SU-DHL-6 (cell line): ENCODE results near the gene SYDE2.

ENCODE experiments used
- H2AFZ ChIP-seq: fragments of 200-600 bp; sonication (generic); 2 replicates; pipeline ENCODE4 v1.6.1; 2014; ENCODE audit warnings: low read depth, mild to moderate bottlenecking, moderate library complexity, mixed read lengths, antibody characterized with exemption, low read length; ENCODE audit not compliant: severe bottlenecking
- H3F3A ChIP-seq: fragments of 200-600 bp; shearing (Covaris generic); 2 replicates; pipeline ENCODE4 v1.6.0; 2016; ENCODE audit warnings: antibody characterized with exemption, mild to moderate bottlenecking; ENCODE audit not compliant: insufficient read depth
- H3K27ac ChIP-seq: fragments of 200-600 bp; sonication (generic); 2 replicates; pipeline ENCODE4 v1.5.1; 2016; ENCODE audit warnings: low read depth, mild to moderate bottlenecking, low read length, moderate library complexity, mixed read lengths
- H3K27me3 ChIP-seq: fragments of 200-600 bp; sonication (generic), shearing (Covaris generic); 2 replicates; pipeline ENCODE4 v1.6.0; 2014; ENCODE audit warnings: mild to moderate bottlenecking, low read length
- H3K36me3 ChIP-seq: fragments of 200-600 bp; sonication (generic); 2 replicates; pipeline ENCODE4 v1.6.1; 2014; ENCODE audit warnings: mild to moderate bottlenecking, low read length, mixed read lengths
- H3K4me2 ChIP-seq: fragments of 300-600, 200-600 bp; shearing (Covaris generic), sonication (generic); 2 replicates; pipeline ENCODE4 v1.6.0; 2014; ENCODE audit warnings: low read length, low read depth, mild to moderate bottlenecking; ENCODE audit not compliant: poor library complexity, severe bottlenecking
- H3K4me3 ChIP-seq: fragments of 200-600 bp; sonication (generic); 2 replicates; pipeline ENCODE4 v1.5.1; 2014; ENCODE audit warnings: antibody characterized with exemption, low read length, mild to moderate bottlenecking, mixed read lengths; ENCODE audit not compliant: insufficient read depth, poor library complexity, severe bottlenecking
- H3K79me2 ChIP-seq: fragments of 200-600 bp; sonication (generic); 2 replicates; pipeline ENCODE4 v1.6.1; 2014; ENCODE audit warnings: mild to moderate bottlenecking, low read length, moderate library complexity; ENCODE audit not compliant: insufficient read depth
- H3K9ac ChIP-seq: fragments of 200-600 bp; sonication (generic); 2 replicates; pipeline ENCODE4 v1.7.0; 2014; ENCODE audit warnings: mild to moderate bottlenecking, low read length
- H3K9me2 ChIP-seq: fragments of 200-600 bp; sonication (generic); replicated peaks from 2 replicates; pipeline ENCODE4 v1.6.1; 2014; ENCODE audit warnings: low read length; ENCODE audit not compliant: insufficient read depth
- H3K9me3 ChIP-seq: fragments of 200-600 bp; sonication (generic); 2 replicates; pipeline ENCODE4 v1.6.1; 2014; ENCODE audit warnings: low read length, mixed read lengths; ENCODE audit not compliant: insufficient read depth
- H4K20me1 ChIP-seq: fragments of 200-600 bp; sonication (generic); 2 replicates; pipeline ENCODE4 v1.6.1; 2014; ENCODE audit warnings: low read depth, mild to moderate bottlenecking, antibody characterized with exemption, low read length, moderate library complexity, mixed read lengths
- EZH2phosphoT487 ChIP-seq: fragments of 200-600 bp; sonication (generic), shearing (Covaris generic); conservative IDR thresholded peaks from 2 replicates; pipeline ENCODE4 v1.6.1; 2018; ENCODE audit warnings: mild to moderate bottlenecking, antibody characterized with exemption, low read length, moderate library complexity, mixed read lengths
- TF ChIP-seq, protein P1 (sequence below): fragments of 200-600 bp; sonication (generic); IDR thresholded peaks from one replicate; pipeline ENCODE4 v1.5.1; 2017; ENCODE audit warnings: antibody characterized with exemption, mild to moderate bottlenecking, low read length, moderate library complexity; ENCODE audit not compliant: insufficient read depth, poor library complexity, severe bottlenecking

SYDE2 gene

GRCh38 chr1:85134583-85135391 lies 66.0 kb downstream of the SYDE2 start:
- H3K4me3 ChIP-seq: no peak overlapping the region
- TF ChIP-seq EZH2phosphoT487: no peak
- no peak overlapping the region for H3K9ac ChIP-seq
- H3K4me2 ChIP-seq: no peak overlapping the region
- H2AFZ ChIP-seq: no peak overlapping the region
- H3K9me2 ChIP-seq: no peaks in the 10 kb centered on the region
- H4K20me1 ChIP-seq: no peaks in the 10 kb centered on the region
- H3K27ac ChIP-seq: no peak overlapping the region
- H3F3A ChIP-seq: no peaks in the 10 kb centered on the region
- H3K79me2 ChIP-seq: no peaks in the 10 kb centered on the region
- H3K9me3 ChIP-seq: no peaks in the 10 kb centered on the region
- H3K27me3 ChIP-seq: no peaks in the 10 kb centered on the region
- H3K36me3 ChIP-seq: no peaks in the 10 kb centered on the region

DNA sequence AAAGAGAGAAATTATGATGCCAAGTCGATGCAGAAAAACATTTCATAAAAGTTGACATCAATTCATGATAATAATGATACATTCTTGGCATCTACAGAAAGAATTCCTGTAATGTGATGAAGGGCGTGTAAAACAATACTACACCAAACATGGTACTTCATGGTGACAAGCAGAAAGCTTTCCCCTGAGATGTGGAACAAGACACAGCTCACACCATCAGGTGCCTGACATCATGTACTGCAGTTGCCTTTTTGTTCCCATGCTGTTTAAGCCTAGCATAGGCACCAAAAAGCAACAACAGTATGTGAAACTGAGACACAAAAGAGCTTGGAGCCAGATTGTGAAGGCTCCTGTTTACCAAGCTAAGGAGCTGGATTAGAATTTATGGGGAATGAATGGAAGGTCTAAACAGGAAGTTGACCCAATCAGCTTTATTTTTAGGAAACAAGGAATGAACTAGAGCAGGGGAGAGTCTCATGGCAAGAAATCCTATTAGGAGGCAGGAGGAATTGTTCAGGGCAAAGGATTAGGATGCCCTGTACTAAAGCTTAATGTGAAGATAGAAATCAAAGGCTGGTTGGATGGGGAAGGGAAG lies 67.2 kb downstream of the SYDE2 start:
- Histone ChIP-seq H2AFZ (no peak overlapping the region), H3K36me3 (no peaks in the 10 kb centered on the region), H3F3A (no peaks in the 10 kb centered on the region), H3K9me2 (no peaks in the 10 kb centered on the region), H3K79me2 (no peaks in the 10 kb centered on the region), H3K27me3 (no peaks in the 10 kb centered on the region), H3K9me3 (no peaks in the 10 kb centered on the region), H3K4me3 (no peak overlapping the region), H3K9ac (no peak overlapping the region), H3K27ac (no peak overlapping the region), H3K4me2 (no peak overlapping the region), H4K20me1 (no peaks in the 10 kb centered on the region)
- TF ChIP-seq, protein P1, sequence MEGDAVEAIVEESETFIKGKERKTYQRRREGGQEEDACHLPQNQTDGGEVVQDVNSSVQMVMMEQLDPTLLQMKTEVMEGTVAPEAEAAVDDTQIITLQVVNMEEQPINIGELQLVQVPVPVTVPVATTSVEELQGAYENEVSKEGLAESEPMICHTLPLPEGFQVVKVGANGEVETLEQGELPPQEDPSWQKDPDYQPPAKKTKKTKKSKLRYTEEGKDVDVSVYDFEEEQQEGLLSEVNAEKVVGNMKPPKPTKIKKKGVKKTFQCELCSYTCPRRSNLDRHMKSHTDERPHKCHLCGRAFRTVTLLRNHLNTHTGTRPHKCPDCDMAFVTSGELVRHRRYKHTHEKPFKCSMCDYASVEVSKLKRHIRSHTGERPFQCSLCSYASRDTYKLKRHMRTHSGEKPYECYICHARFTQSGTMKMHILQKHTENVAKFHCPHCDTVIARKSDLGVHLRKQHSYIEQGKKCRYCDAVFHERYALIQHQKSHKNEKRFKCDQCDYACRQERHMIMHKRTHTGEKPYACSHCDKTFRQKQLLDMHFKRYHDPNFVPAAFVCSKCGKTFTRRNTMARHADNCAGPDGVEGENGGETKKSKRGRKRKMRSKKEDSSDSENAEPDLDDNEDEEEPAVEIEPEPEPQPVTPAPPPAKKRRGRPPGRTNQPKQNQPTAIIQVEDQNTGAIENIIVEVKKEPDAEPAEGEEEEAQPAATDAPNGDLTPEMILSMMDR: no peak
- no peak for TF ChIP-seq EZH2phosphoT487

DNA sequence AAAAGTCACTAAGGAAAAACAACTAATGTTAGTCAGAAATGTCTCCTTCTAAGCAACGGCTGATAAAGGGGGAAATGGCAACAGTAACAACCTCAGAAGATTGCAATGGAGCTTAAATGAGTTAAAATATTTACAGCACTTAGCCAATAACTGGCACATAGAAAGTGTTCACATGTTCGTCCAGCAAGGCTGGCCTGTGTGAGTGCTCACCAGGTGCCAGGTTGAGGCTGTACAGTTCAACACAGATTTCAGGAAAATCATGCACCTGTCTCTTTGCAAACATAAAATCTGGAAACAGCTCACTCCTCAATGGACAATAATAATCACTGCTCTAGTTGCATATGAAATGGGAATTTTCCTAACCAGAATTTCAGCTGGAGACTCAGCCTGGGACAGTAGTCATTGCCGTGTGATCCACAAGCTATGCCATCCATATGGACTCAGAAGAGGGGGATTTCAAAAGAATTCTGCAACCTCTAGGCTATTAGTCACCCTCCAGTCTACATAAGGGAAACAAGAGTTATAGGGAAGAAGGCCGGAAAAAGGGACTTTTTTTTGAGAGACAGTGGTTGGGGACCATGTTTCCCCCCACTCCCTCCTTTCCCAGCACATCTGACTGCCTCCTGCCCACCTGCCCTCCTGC lies 68.6 kb downstream of the SYDE2 start:
- Histone ChIP-seq H3K36me3 (no peaks in the 10 kb centered on the region), H3K4me3 (no peak overlapping the region), H3K27ac (no peak overlapping the region), H3K9ac (no peak overlapping the region), H3K27me3 (no peaks in the 10 kb centered on the region), H2AFZ (no peak overlapping the region), H4K20me1 (no peaks in the 10 kb centered on the region), H3K9me3 (no peaks in the 10 kb centered on the region), H3K79me2 (no peaks in the 10 kb centered on the region), H3K9me2 (no peaks in the 10 kb centered on the region), H3F3A (no peaks in the 10 kb centered on the region), H3K4me2 (no peak overlapping the region)
- TF ChIP-seq EZH2phosphoT487: no peak
- TF ChIP-seq, protein P1: no peak

- no peaks in the 10 kb centered on the region for H3F3A ChIP-seq
- no peak overlapping the region for H3K4me3 ChIP-seq
- H3K36me3 ChIP-seq: no peaks in the 10 kb centered on the region
- no peak overlapping the region for H2AFZ ChIP-seq
- no peak overlapping the region for H3K4me2 ChIP-seq
- H3K9me3 ChIP-seq: no peaks in the 10 kb centered on the region
- no peaks in the 10 kb centered on the region for H3K27me3 ChIP-seq
- no peak overlapping the region for H3K27ac ChIP-seq
- no peak overlapping the region for H3K9ac ChIP-seq
- H3K79me2 ChIP-seq: no peaks in the 10 kb centered on the region
- TF ChIP-seq, protein P1: no peak
- TF ChIP-seq EZH2phosphoT487: no peak
- no peaks in the 10 kb centered on the region for H4K20me1 ChIP-seq
- no peaks in the 10 kb centered on the region for H3K9me2 ChIP-seq
Measured at GRCh38 chr1:85128316-85128715, 72.5 kb downstream of the SYDE2 start.
